H1 (cell line): ENCODE results near the gene SERAC1. TPM values are rescaled to one million over a fixed set of nuclear protein-coding genes. Genes with fewer than 3 reads are reported as not detected.

Source experiments
- CTCF ChIA-PET: fragments of 300-600 bp; sonication (Branson Sonifier 250); formaldehyde crosslinking; loops from one replicate; lab custom pipeline; 2021; ENCODE audit not compliant: partially characterized antibody; lab: Charles Lee
- POLR2A ChIA-PET: fragments of 300-600 bp; sonication (Branson Sonifier 250); formaldehyde crosslinking; loops from one replicate; lab custom pipeline; 2021; ENCODE audit warnings: inconsistent platforms; ENCODE audit not compliant: partially characterized antibody; lab: Charles Lee
- DNase-seq, 2 experiments: peaks; one replicate each; pipeline versions ENCODE4 v3.0.0 to v3.0.0-alpha.2; 2010 to 2022; ENCODE audit warnings: low spot score in 2 of 2, low read depth in 1 of 2, mixed read lengths in 1 of 2
- FAIRE-seq: peaks from 2 replicates; lab custom pipeline; 2011; peaks lifted over from hg19 to GRCh38; lab: Jason Lieb, UNC
- H2AFZ ChIP-seq: 2 replicates; pipeline ENCODE4 v1.8.1; 2012; ENCODE audit warnings: low read length, inconsistent platforms
- H2AK5ac ChIP-seq: 2 replicates; pipeline ENCODE4 v1.6.1; 2013; ENCODE audit warnings: low read depth, low read length
- H2BK120ac ChIP-seq: replicated peaks from 2 replicates; pipeline ENCODE3; 2013; ENCODE audit warnings: low read depth, low read length, inconsistent platforms
- H2BK12ac ChIP-seq: 2 replicates; pipeline ENCODE4 v1.6.1; 2013; ENCODE audit warnings: low read depth, low read length
- H2BK15ac ChIP-seq: 2 replicates; pipeline ENCODE4 v1.6.1; 2013; ENCODE audit warnings: low read length
- H2BK20ac ChIP-seq: 2 replicates; pipeline ENCODE4 v1.6.1; 2013; ENCODE audit warnings: low read length
- H2BK5ac ChIP-seq: 2 replicates; pipeline ENCODE4 v1.6.1; 2013; ENCODE audit warnings: low read depth, low read length
- H3K14ac ChIP-seq: 2 replicates; pipeline ENCODE4 v1.6.1; 2013; ENCODE audit warnings: inconsistent platforms; ENCODE audit not compliant: insufficient read length
- H3K18ac ChIP-seq: 2 replicates; pipeline ENCODE4 v1.6.1; 2013; ENCODE audit warnings: low read length; ENCODE audit errors: extremely low read depth
- H3K23ac ChIP-seq: 2 replicates; pipeline ENCODE4 v1.6.1; 2013; ENCODE audit warnings: inconsistent platforms; ENCODE audit not compliant: insufficient read length
- H3K23me2 ChIP-seq: 2 replicates; pipeline ENCODE4 v1.6.1; 2013; ENCODE audit warnings: low read depth, low read length
- H3K27ac ChIP-seq: 2 replicates; pipeline ENCODE4 v1.6.1; 2011; ENCODE audit warnings: low read depth, low read length, inconsistent platforms
- H3K27me3 ChIP-seq, 4 experiments: replicated peaks in 1 of 4; 1 replicate in 1 of 4; 2 replicates in 3 of 4; pipeline versions ENCODE4 v1.6.1 to v1.8.1; 2011 to 2013; ENCODE audit warnings: low read length in 3 of 4, mild to moderate bottlenecking in 3 of 4, inconsistent platforms in 2 of 4, mixed read lengths in 2 of 4, moderate library complexity in 1 of 4; ENCODE audit not compliant: control insufficient read depth in 3 of 4, insufficient read depth in 3 of 4; ENCODE audit errors: extremely low read depth in 1 of 4
- H3K36me3 ChIP-seq, 4 experiments: 2 replicates each; pipeline versions ENCODE4 v1.6.1 to v1.8.1; 2011 to 2013; ENCODE audit warnings: mild to moderate bottlenecking in 4 of 4, low read length in 3 of 4, moderate library complexity in 2 of 4, control low read depth in 1 of 4, inconsistent platforms in 1 of 4; ENCODE audit not compliant: insufficient read depth in 4 of 4, control insufficient read depth in 2 of 4
- H3K4ac ChIP-seq: replicated peaks from 2 replicates; pipeline ENCODE3; 2013; ENCODE audit warnings: low read length, low read depth, mixed read lengths, inconsistent platforms; ENCODE audit not compliant: insufficient read length
- H3K4me1 ChIP-seq, 4 experiments: replicated peaks in 1 of 4; 1 replicate in 1 of 4; 2 replicates in 3 of 4; pipeline versions ENCODE4 v1.6.1 to v1.8.1; 2011 to 2013; ENCODE audit warnings: low read length in 3 of 4, inconsistent platforms in 2 of 4, mixed read lengths in 1 of 4; ENCODE audit not compliant: insufficient read depth in 4 of 4, control insufficient read depth in 3 of 4
- H3K4me2 ChIP-seq, 2 experiments: 2 replicates each; pipeline versions ENCODE4 v1.6.1 to v1.8.1; 2011 to 2013; ENCODE audit warnings: low read depth in 2 of 2, low read length in 2 of 2, control low read depth in 1 of 2, inconsistent platforms in 1 of 2, mild to moderate bottlenecking in 1 of 2; ENCODE audit not compliant: insufficient read depth in 1 of 2
- H3K4me3 ChIP-seq, 4 experiments: fragments of 200-600, 300-600 bp in 1 of 4; sonication (generic), shearing (Covaris generic), sonication (Bioruptor Twin) in 1 of 4; 2 replicates each; pipeline versions ENCODE4 v1.5.1 to v1.8.1; 2011 to 2016; ENCODE audit warnings: low read length in 4 of 4, low read depth in 3 of 4, control low read depth in 2 of 4, inconsistent platforms in 2 of 4, mild to moderate bottlenecking in 2 of 4, mixed read lengths in 1 of 4, moderate library complexity in 1 of 4; ENCODE audit not compliant: insufficient read depth in 2 of 4; ENCODE audit errors: extremely low read depth in 1 of 4
- H3K56ac ChIP-seq: replicated peaks from 2 replicates; pipeline ENCODE3; 2013; ENCODE audit warnings: low read depth, mild to moderate bottlenecking, mixed read lengths, low read length, inconsistent platforms; ENCODE audit not compliant: insufficient read length
- H3K79me1 ChIP-seq: 2 replicates; pipeline ENCODE4 v1.6.1; 2013; ENCODE audit warnings: low read depth, low read length, control low read depth
- H3K79me2 ChIP-seq, 2 experiments: 2 replicates each; pipeline versions ENCODE4 v1.6.1 to v1.8.1; 2012 to 2013; ENCODE audit warnings: low read length in 2 of 2, mild to moderate bottlenecking in 2 of 2, inconsistent platforms in 1 of 2; ENCODE audit not compliant: insufficient read depth in 2 of 2, control insufficient read depth in 1 of 2
- H3K9ac ChIP-seq, 4 experiments: replicated peaks in 1 of 4; 1 replicate in 1 of 4; 2 replicates in 3 of 4; pipeline versions ENCODE4 v1.6.1 to v1.8.1; 2011 to 2013; ENCODE audit warnings: low read depth in 3 of 4, low read length in 3 of 4, control low read depth in 2 of 4, mild to moderate bottlenecking in 2 of 4, moderate library complexity in 2 of 4, inconsistent platforms in 1 of 4; ENCODE audit errors: extremely low read depth in 1 of 4
- H3K9me3 ChIP-seq, 2 experiments: 2 replicates each; pipeline versions ENCODE4 v1.6.1 to v1.8.1; 2012 to 2013; ENCODE audit warnings: mild to moderate bottlenecking in 2 of 2, moderate library complexity in 2 of 2, control low read depth in 1 of 2, inconsistent platforms in 1 of 2, low read depth in 1 of 2, low read length in 1 of 2, mixed read lengths in 1 of 2; ENCODE audit not compliant: insufficient read depth in 2 of 2
- H4K20me1 ChIP-seq, 2 experiments: replicated peaks in 1 of 2; 2 replicates each; pipeline versions ENCODE3 to v1.8.1; 2011 to 2013; ENCODE audit warnings: inconsistent platforms in 2 of 2, low read length in 2 of 2, mild to moderate bottlenecking in 1 of 2; ENCODE audit not compliant: insufficient read depth in 2 of 2, control insufficient read depth in 1 of 2
- H4K5ac ChIP-seq: 2 replicates; pipeline ENCODE4 v1.6.1; 2013; ENCODE audit warnings: low read length, low read depth, mixed read lengths, inconsistent platforms; ENCODE audit not compliant: insufficient read length
- H4K8ac ChIP-seq: 2 replicates; pipeline ENCODE4 v1.8.0; 2013; ENCODE audit warnings: mild to moderate bottlenecking, moderate library complexity, low read length, inconsistent platforms; ENCODE audit not compliant: insufficient read depth; ENCODE audit errors: extremely low read depth
- H4K91ac ChIP-seq: replicated peaks from 2 replicates; pipeline ENCODE3; 2013; ENCODE audit warnings: low read length, mixed read lengths, inconsistent platforms; ENCODE audit not compliant: insufficient read length
- HDAC6 ChIP-seq: IDR thresholded peaks from one replicate; pipeline ENCODE4 v1.7.1; 2012; ENCODE audit warnings: low read depth, mild to moderate bottlenecking, inconsistent platforms, low read length, moderate library complexity
- NRF1 ChIP-seq: IDR thresholded peaks from 2 replicates; pipeline ENCODE4 v1.6.1; 2011; ENCODE audit warnings: mild to moderate bottlenecking, low read depth, low read length, improper control_type of control experiment
- TEAD4 ChIP-seq: IDR thresholded peaks from 2 replicates; pipeline ENCODE4 v1.6.1; 2012; ENCODE audit warnings: low read depth, low read length, inconsistent platforms, mixed read lengths
- WGBS, 2 experiments: shearing (Covaris generic) in 1 of 2; methylation state at CpG; one replicate each; pipeline versions ENCODE4 v1.1.6 to v1.1.7; 2013 to 2015; ENCODE audit warnings: low lambda C conversion rate in 2 of 2, mixed read lengths in 2 of 2, inconsistent platforms in 1 of 2, low coverage in 1 of 2, missing lambda C conversion rate in 1 of 2; ENCODE audit not compliant: insufficient replicate concordance in 2 of 2, insufficient coverage in 1 of 2, insufficient read length in 1 of 2; ENCODE audit errors: extremely low coverage in 1 of 2, missing lambda C conversion rate in 1 of 2; 5-methylcytosine and 5-hydroxymethylcytosine counted together
- polyA plus RNA-seq, 7 experiments: library from polyadenylated mRNA; depleted of rRNA in 3 of 7; stranded (reverse) in 5 of 7; unstranded in 2 of 7; fragments of >200 nt in 5 of 7; fragments of 200-250 nt in 2 of 7; gene quantifications; 1 replicate in 5 of 7; 2 replicates in 1 of 7; 4 replicates in 1 of 7; pipeline versions ENCODE4 v1.2.1 to v1.2.3, GENCODE V29; 2011 to 2013; ENCODE audit warnings: missing spikeins in 2 of 7, mixed read lengths in 2 of 7
- total RNA-seq: library from RNA; stranded (reverse); fragmentation: NEBNext Ultra II Directional; extraction: Animal tissue kit (Norgen Biotek cat#: 25700); gene quantifications from 2 replicates; pipeline ENCODE4 v1.2.1, GENCODE V29; 2021

SERAC1 gene
- total and polyA plus RNA-seq, 2 of the 8 experiments (the other 6 are each of a cell fraction or from before 2014, with no cell fraction given): 7.3 to 9.0 TPM

DNA sequence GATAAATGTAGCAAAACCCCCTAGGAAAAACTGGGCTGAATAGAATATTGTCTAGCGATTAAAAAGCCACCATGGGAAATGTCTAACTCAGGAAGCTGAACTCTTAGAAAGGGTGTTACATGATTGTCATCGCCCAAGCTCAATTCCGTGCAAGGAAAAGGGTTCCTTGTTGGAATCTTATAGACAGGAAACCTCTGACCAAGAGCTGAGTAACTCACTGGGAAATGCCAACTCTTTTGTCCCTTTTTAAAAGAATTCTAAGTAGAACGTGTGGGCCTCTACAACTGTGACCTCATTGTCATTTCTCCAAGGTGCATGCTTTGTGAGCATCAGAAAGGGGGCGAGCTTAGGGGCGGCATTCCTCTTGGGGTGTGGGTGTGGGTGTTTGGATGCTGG is 98.3 kb downstream of the SERAC1 start:
- Histone ChIP-seq H3K27ac (no peak overlapping the region), H2BK20ac (no peak overlapping the region), H2AFZ (no peak overlapping the region), H3K14ac (no peak overlapping the region), H3K4me1 (peaks cover 0 to 1% (median 0%) of the 10 kb centered on the region in 4 experiments; a peak in 2 of 7 replicates), H4K20me1 (peaks cover 0 to 2% of the 10 kb centered on the region in 2 experiments), H3K4ac (no peak overlapping the region), H2BK120ac (no peak overlapping the region), H3K36me3 (peaks cover 0 to 2% (median under 1%) of the 10 kb centered on the region in 4 experiments; a peak in 1 of 8 replicates), H3K9ac (no peak overlapping the region), H3K23ac (no peak overlapping the region), H4K8ac (no peak overlapping the region), H2AK5ac (no peak overlapping the region), H4K5ac (no peak overlapping the region), H2BK15ac (no peak overlapping the region), H3K18ac (no peak overlapping the region), H3K79me2 (no peaks in the 10 kb centered on the region), H2BK5ac (no peak overlapping the region), H3K56ac (no peak overlapping the region), H3K4me3 (no peak overlapping the region), H3K79me1 (no peaks in the 10 kb centered on the region), H3K23me2 (no peaks in the 10 kb centered on the region; the same call in 1 of the 2 replicates), H3K4me2 (no peak overlapping the region), H4K91ac (no peak overlapping the region), H2BK12ac (no peak overlapping the region), H3K27me3 (no peaks in the 10 kb centered on the region), H3K9me3 (no peaks in the 10 kb centered on the region)
- WGBS, 2 experiments: 86% methylated on average over 6 of the region's 6 CpGs; no CpG with 5 or more reads in 1 of the 2 experiments
- TF ChIP-seq NRF1 (no peak), TEAD4 (no peak), HDAC6 (no peak)
- CTCF ChIA-PET: interaction anchor here (0.6 to 7.8 kb wide), 13 partner anchors 8 to 340 kb away, joined by 3 to 54 read pairs (median 4); no protein-coding TSS in a partner anchor
- DNase-seq: no peak
- POLR2A ChIA-PET: interaction anchor here (0.5 to 1.8 kb wide), 2 partner anchors 12 to 802 kb away, joined by 3 to 5 read pairs; no protein-coding TSS in a partner anchor
- FAIRE-seq: no peak
